Spinal cord (tissue), 10 donors: Measurements from ENCODE around the gene NT5C1A. TPM values are rescaled to one million over a fixed set of nuclear protein-coding genes. Genes with fewer than 3 reads are reported as not detected.

Experiments used
- DNase-seq, 6 donors: peaks; one replicate each; pipeline versions ENCODE4 v3.0.0 to v3.0.0-alpha.2; 2013 to 2015; ENCODE audit warnings: low spot score in 6 of 6, low read depth in 4 of 6
- H3K27ac ChIP-seq: one replicate; pipeline ENCODE4 v1.5.1; 2013; ENCODE audit warnings: low read depth, low read length, control low read depth
- H3K27me3 ChIP-seq: one replicate; pipeline ENCODE4 v1.6.1; 2013; ENCODE audit warnings: low read length; ENCODE audit not compliant: control insufficient read depth, insufficient read depth
- H3K36me3 ChIP-seq: one replicate; pipeline ENCODE4 v1.6.1; 2013; ENCODE audit warnings: low read length; ENCODE audit not compliant: control insufficient read depth, insufficient read depth
- H3K4me1 ChIP-seq: one replicate; pipeline ENCODE4 v1.6.1; 2013; ENCODE audit warnings: low read length; ENCODE audit not compliant: control insufficient read depth, insufficient read depth
- H3K4me3 ChIP-seq: one replicate; pipeline ENCODE4 v1.5.1; 2013; ENCODE audit warnings: low read depth, low read length, control low read depth
- H3K9me3 ChIP-seq: one replicate; pipeline ENCODE4 v1.6.1; 2013; ENCODE audit warnings: low read length; ENCODE audit not compliant: control insufficient read depth, insufficient read depth
- WGBS: methylation state at CpG from one replicate; pipeline ENCODE4 v1.1.5; 2013; ENCODE audit warnings: missing lambda C conversion rate; ENCODE audit not compliant: insufficient coverage; 5-methylcytosine and 5-hydroxymethylcytosine counted together
- polyA plus RNA-seq, 2 donors: library from polyadenylated mRNA; unstranded; fragments of 120-200 nt; gene quantifications; one replicate each; pipeline ENCODE4 v1.2.1, GENCODE V29; 2013; ENCODE audit not compliant: insufficient read length in 2 of 2
- total RNA-seq, 2 donors: library from RNA; depleted of rRNA in 1 of 2; stranded (reverse); fragments of 120-200 nt in 1 of 2; fragments of >200 nt in 1 of 2; gene quantifications; one replicate each; pipeline versions ENCODE4 v1.2.3 to v1.2.4, GENCODE V29; 2013 to 2014
- donor health status: healthy.

NT5C1A gene
- total and polyA plus RNA-seq, 4 donors = 1.5 to 5.4 (median 2.8) TPM

- no peak overlapping the region for H3K27ac ChIP-seq
- DNase-seq = no peak
- H3K4me3 ChIP-seq = no peak overlapping the region
- no peaks in the 10 kb centered on the region for H3K36me3 ChIP-seq
- H3K9me3 ChIP-seq = no peaks in the 10 kb centered on the region
- peaks cover 40% of the 10 kb centered on the region for H3K4me1 ChIP-seq
- WGBS = 60% methylated on average over 10 of the region's 12 CpGs
- H3K27me3 ChIP-seq = peaks cover 39% of the 10 kb centered on the region
Measured at GRCh38 chr1:39635205-39635870, 36.6 kb downstream of the NT5C1A start.

- 78% methylated on average over 3 of the region's 3 CpGs for WGBS
- Histone ChIP-seq H3K9me3 (no peaks in the 10 kb centered on the region), H3K4me1 (peaks cover 36% of the 10 kb centered on the region), H3K4me3 (no peak overlapping the region), H3K27ac (peak overlapping the region; percentile 25), H3K27me3 (peaks cover 23% of the 10 kb centered on the region), H3K36me3 (no peaks in the 10 kb centered on the region)
- DNase-seq = no peak
Measured at GRCh38 chr1:39633422-39633821, 38.5 kb downstream of the NT5C1A start.

GRCh38 chr1:39632682-39633417 is 39.1 kb downstream of the NT5C1A start:
- DNase-seq = peak in 1 of 6 donors; percentile 59
- no peaks in the 10 kb centered on the region for H3K36me3 ChIP-seq
- H3K27me3 ChIP-seq = peaks cover 19% of the 10 kb centered on the region
- H3K9me3 ChIP-seq = no peaks in the 10 kb centered on the region
- peaks cover 34% of the 10 kb centered on the region for H3K4me1 ChIP-seq
- H3K4me3 ChIP-seq = no peak overlapping the region
- WGBS = 11% methylated on average over 53 of the region's 61 CpGs
- peak overlapping the region; percentile 52 for H3K27ac ChIP-seq

- Histone ChIP-seq H3K27me3 (peaks cover 16% of the 10 kb centered on the region), H3K9me3 (no peaks in the 10 kb centered on the region), H3K27ac (peak overlapping the region; percentile 52), H3K36me3 (no peaks in the 10 kb centered on the region), H3K4me1 (peaks cover 29% of the 10 kb centered on the region), H3K4me3 (no peak overlapping the region)
- no peak for DNase-seq
- WGBS = 56% methylated on average over 5 of the region's 5 CpGs
Measured at GRCh38 chr1:39632323-39632681, 39.6 kb downstream of the NT5C1A start.

- WGBS = 90% methylated on average over 12 of the region's 16 CpGs
- peaks cover 3% of the 10 kb centered on the region for H3K36me3 ChIP-seq
- no peaks in the 10 kb centered on the region for H3K9me3 ChIP-seq
- no peak for DNase-seq
- H3K27ac ChIP-seq = no peak overlapping the region
- peaks cover 30% of the 10 kb centered on the region for H3K4me1 ChIP-seq
- H3K4me3 ChIP-seq = no peak overlapping the region
- peaks cover 16% of the 10 kb centered on the region for H3K27me3 ChIP-seq
Measured at GRCh38 chr1:39631361-39632322, 40.3 kb downstream of the NT5C1A start.

GRCh38 chr1:39628807-39629350 is 43.0 kb downstream of the NT5C1A start:
- Histone ChIP-seq H3K27me3 (peaks cover 16% of the 10 kb centered on the region), H3K4me1 (peaks cover 44% of the 10 kb centered on the region), H3K36me3 (peaks cover 7% of the 10 kb centered on the region), H3K4me3 (no peak overlapping the region), H3K27ac (no peak overlapping the region), H3K9me3 (no peaks in the 10 kb centered on the region)
- no peak for DNase-seq
- 91% methylated on average over 4 of the region's 11 CpGs for WGBS

- Histone ChIP-seq H3K9me3 (no peaks in the 10 kb centered on the region), H3K27me3 (no peaks in the 10 kb centered on the region), H3K36me3 (peaks cover 7% of the 10 kb centered on the region), H3K4me1 (peaks cover 37% of the 10 kb centered on the region), H3K4me3 (no peak overlapping the region), H3K27ac (no peak overlapping the region)
- WGBS = 82% methylated on average over 16 of the region's 16 CpGs
- no peak for DNase-seq
Measured at GRCh38 chr1:39626646-39627045, 45.3 kb downstream of the NT5C1A start.

GRCh38 chr1:39625462-39626273 is 46.2 kb downstream of the NT5C1A start:
- Histone ChIP-seq H3K4me1 (peaks cover 37% of the 10 kb centered on the region), H3K9me3 (no peaks in the 10 kb centered on the region), H3K4me3 (no peak overlapping the region), H3K27me3 (no peaks in the 10 kb centered on the region), H3K27ac (peak overlapping the region; percentile 20), H3K36me3 (peaks cover 7% of the 10 kb centered on the region)
- DNase-seq = peak in 4 of 6 donors; percentile 26 to 73 (median 47)
- 46% methylated on average over 11 of the region's 11 CpGs for WGBS
